Astrocyte (in vitro differentiated cells and primary cell): ENCODE results near the gene PAX5. TPM values are rescaled to one million over a fixed set of nuclear protein-coding genes. Genes with fewer than 3 reads are reported as not detected.

Source experiments
- DNase-seq: peaks from one replicate; pipeline ENCODE4 v3.0.0-alpha.2; 2010; ENCODE audit warnings: low read depth
- FAIRE-seq: peaks from 2 replicates; lab custom pipeline; 2011; peaks lifted over from hg19 to GRCh38; lab: Jason Lieb, UNC
- H2AFZ ChIP-seq: 2 replicates; pipeline ENCODE4 v1.6.0; 2012; ENCODE audit warnings: low read depth, low read length, inconsistent platforms
- H3K27ac ChIP-seq: 2 replicates; pipeline ENCODE4 v1.5.1; 2011; ENCODE audit warnings: low read depth, low read length, inconsistent platforms
- H3K27me3 ChIP-seq: 2 replicates; pipeline ENCODE4 v1.6.0; 2011; ENCODE audit warnings: low read length, inconsistent platforms; ENCODE audit not compliant: insufficient read depth
- H3K36me3 ChIP-seq: 2 replicates; pipeline ENCODE4 v1.5.1; 2011; ENCODE audit warnings: low read length, inconsistent platforms; ENCODE audit not compliant: insufficient read depth
- H3K4me1 ChIP-seq: 2 replicates; pipeline ENCODE4 v1.5.1; 2011; ENCODE audit warnings: low read length, inconsistent platforms; ENCODE audit not compliant: insufficient read depth
- H3K4me2 ChIP-seq: 2 replicates; pipeline ENCODE4 v1.6.0; 2012; ENCODE audit warnings: low read length, inconsistent platforms
- H3K4me3 ChIP-seq: 2 replicates; pipeline ENCODE4 v1.5.1; 2011; ENCODE audit warnings: low read depth, mild to moderate bottlenecking, low read length, inconsistent platforms; ENCODE audit not compliant: insufficient read depth
- H3K79me2 ChIP-seq: 2 replicates; pipeline ENCODE4 v1.6.0; 2012; ENCODE audit warnings: mild to moderate bottlenecking, low read length, inconsistent platforms; ENCODE audit not compliant: insufficient read depth
- H3K9ac ChIP-seq: 2 replicates; pipeline ENCODE4 v1.6.0; 2012; ENCODE audit warnings: mild to moderate bottlenecking, low read length, inconsistent platforms
- H3K9me3 ChIP-seq: 2 replicates; pipeline ENCODE4 v1.5.1; 2012; ENCODE audit warnings: low read depth, mild to moderate bottlenecking, low read length, inconsistent platforms; ENCODE audit not compliant: insufficient read depth
- H4K20me1 ChIP-seq: 2 replicates; pipeline ENCODE4 v1.6.0; 2012; ENCODE audit warnings: low read length, inconsistent platforms; ENCODE audit not compliant: insufficient read depth
- H3K27ac Mint-ChIP-seq: one replicate; pipeline ENCODE4 v1.8.0; 2021; ENCODE audit warnings: mild to moderate bottlenecking, mixed read lengths; ENCODE audit not compliant: unreplicated experiment
- H3K27me3 Mint-ChIP-seq: one replicate; pipeline ENCODE4 v1.8.0; 2021; ENCODE audit warnings: low read depth, mixed read lengths; ENCODE audit not compliant: unreplicated experiment
- H3K36me3 Mint-ChIP-seq: one replicate; pipeline ENCODE4 v1.8.0; 2021; ENCODE audit warnings: low read depth, mixed read lengths; ENCODE audit not compliant: unreplicated experiment
- H3K4me1 Mint-ChIP-seq: one replicate; pipeline ENCODE4 v1.8.0; 2021; ENCODE audit warnings: low read depth, mixed read lengths; ENCODE audit not compliant: unreplicated experiment
- H3K4me3 Mint-ChIP-seq: one replicate; pipeline ENCODE4 v1.8.0; 2021; ENCODE audit warnings: mild to moderate bottlenecking, moderate library complexity, mixed read lengths; ENCODE audit not compliant: unreplicated experiment
- H3K9me3 Mint-ChIP-seq: one replicate; pipeline ENCODE4 v1.8.0; 2021; ENCODE audit warnings: mild to moderate bottlenecking, mixed read lengths; ENCODE audit not compliant: unreplicated experiment
- EZH2 ChIP-seq: IDR thresholded peaks from 2 replicates; pipeline ENCODE4 v1.6.1; 2012; ENCODE audit warnings: mild to moderate bottlenecking, low read length, inconsistent platforms; ENCODE audit not compliant: insufficient read depth
- total RNA-seq: library from RNA; stranded (reverse); gene quantifications from 2 replicates; pipeline ENCODE4 v1.2.1, GENCODE V29; 2021
- TF ChIP-seq, protein P1 (sequence below): IDR thresholded peaks from 2 replicates; pipeline ENCODE4 v1.5.1; 2011; ENCODE audit warnings: low read depth, mild to moderate bottlenecking, inconsistent platforms, low read length, moderate library complexity; ENCODE audit not compliant: insufficient read depth

The PAX5 gene
- total RNA-seq, 1 donor from 2014 or later, result not detected

DNA sequence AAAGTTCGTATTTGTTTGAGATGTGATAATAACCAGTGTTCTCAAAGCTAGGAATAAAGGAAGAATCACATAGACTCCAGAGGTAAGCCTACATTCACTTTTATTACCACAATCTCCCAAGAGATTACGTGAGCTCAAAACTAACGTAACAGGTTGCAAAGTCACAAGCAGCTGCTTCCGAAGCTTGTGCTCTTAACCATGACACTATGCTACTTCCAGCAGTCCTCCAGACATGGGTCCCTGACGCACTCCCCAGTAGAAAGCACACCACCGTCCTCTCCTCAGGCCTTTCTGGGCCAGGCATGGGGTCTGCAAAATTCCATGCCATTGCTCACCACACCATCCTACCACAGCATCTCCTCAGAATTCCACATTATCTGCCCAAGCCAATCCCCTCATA is 84.6 kb downstream of the PAX5 start:
- Histone ChIP-seq H3K27ac (no peak overlapping the region), H3K4me2 (no peak overlapping the region), H3K79me2 (no peaks in the 10 kb centered on the region), H4K20me1 (no peaks in the 10 kb centered on the region), H3K9me3 (no peaks in the 10 kb centered on the region), H3K36me3 (no peaks in the 10 kb centered on the region), H3K4me1 (no peaks in the 10 kb centered on the region), H3K27me3 (peaks cover 30% of the 10 kb centered on the region), H3K9ac (no peak overlapping the region), H2AFZ (no peak overlapping the region), H3K4me3 (no peak overlapping the region)
- FAIRE-seq (no peak), DNase-seq (no peak)
- no peak overlapping the region for H3K27ac Mint-ChIP-seq
- no peak for TF ChIP-seq EZH2
- TF ChIP-seq, protein P1, sequence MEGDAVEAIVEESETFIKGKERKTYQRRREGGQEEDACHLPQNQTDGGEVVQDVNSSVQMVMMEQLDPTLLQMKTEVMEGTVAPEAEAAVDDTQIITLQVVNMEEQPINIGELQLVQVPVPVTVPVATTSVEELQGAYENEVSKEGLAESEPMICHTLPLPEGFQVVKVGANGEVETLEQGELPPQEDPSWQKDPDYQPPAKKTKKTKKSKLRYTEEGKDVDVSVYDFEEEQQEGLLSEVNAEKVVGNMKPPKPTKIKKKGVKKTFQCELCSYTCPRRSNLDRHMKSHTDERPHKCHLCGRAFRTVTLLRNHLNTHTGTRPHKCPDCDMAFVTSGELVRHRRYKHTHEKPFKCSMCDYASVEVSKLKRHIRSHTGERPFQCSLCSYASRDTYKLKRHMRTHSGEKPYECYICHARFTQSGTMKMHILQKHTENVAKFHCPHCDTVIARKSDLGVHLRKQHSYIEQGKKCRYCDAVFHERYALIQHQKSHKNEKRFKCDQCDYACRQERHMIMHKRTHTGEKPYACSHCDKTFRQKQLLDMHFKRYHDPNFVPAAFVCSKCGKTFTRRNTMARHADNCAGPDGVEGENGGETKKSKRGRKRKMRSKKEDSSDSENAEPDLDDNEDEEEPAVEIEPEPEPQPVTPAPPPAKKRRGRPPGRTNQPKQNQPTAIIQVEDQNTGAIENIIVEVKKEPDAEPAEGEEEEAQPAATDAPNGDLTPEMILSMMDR, result no peak
- H3K9me3 Mint-ChIP-seq, result peaks cover 2% of the 10 kb centered on the region
- H3K4me3 Mint-ChIP-seq, result no peak overlapping the region
- peaks cover 8% of the 10 kb centered on the region for H3K4me1 Mint-ChIP-seq
- H3K27me3 Mint-ChIP-seq, result peaks cover 35% of the 10 kb centered on the region
- no peaks in the 10 kb centered on the region for H3K36me3 Mint-ChIP-seq

DNA sequence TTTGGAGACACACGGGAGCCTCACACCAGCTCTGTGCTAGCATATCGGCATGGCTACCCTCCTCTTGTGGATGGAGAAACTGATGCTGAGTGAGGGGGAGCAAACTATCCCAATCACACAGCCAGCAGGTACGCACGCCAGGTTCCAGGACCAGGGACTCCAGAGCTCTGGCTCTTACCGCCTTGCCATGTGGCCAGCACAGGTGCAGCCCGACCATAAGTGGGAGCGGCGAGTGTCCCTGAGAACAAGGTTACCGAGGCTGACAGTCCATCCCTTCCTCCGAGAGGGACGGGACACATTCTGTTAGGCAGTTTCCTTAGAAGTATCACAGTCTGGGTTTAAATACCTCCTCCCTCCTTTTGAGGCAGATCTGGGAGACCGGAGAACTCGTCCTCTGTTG is 86.0 kb downstream of the PAX5 start:
- H3K36me3 ChIP-seq, result no peaks in the 10 kb centered on the region
- Mint-ChIP-seq H3K9me3 (peaks cover 2% of the 10 kb centered on the region), H3K4me3 (no peak overlapping the region), H3K27me3 (peaks cover 35% of the 10 kb centered on the region), H3K4me1 (peaks cover 8% of the 10 kb centered on the region), H3K27ac (no peak overlapping the region), H3K36me3 (no peaks in the 10 kb centered on the region)
- H3K9ac ChIP-seq, result no peak overlapping the region
- no peaks in the 10 kb centered on the region for H3K79me2 ChIP-seq
- no peak overlapping the region for H2AFZ ChIP-seq
- TF ChIP-seq, protein P1, result no peak
- TF ChIP-seq EZH2, result no peak
- H3K27ac ChIP-seq, result no peak overlapping the region
- H3K4me2 ChIP-seq, result no peak overlapping the region
- no peaks in the 10 kb centered on the region for H3K4me1 ChIP-seq
- FAIRE-seq, result no peak
- peaks cover 28% of the 10 kb centered on the region for H3K27me3 ChIP-seq
- DNase-seq, result no peak
- H4K20me1 ChIP-seq, result no peaks in the 10 kb centered on the region
- no peaks in the 10 kb centered on the region for H3K9me3 ChIP-seq
- H3K4me3 ChIP-seq, result no peak overlapping the region

GRCh38 chr9:36946653-36947052 is 87.4 kb downstream of the PAX5 start:
- Mint-ChIP-seq H3K9me3 (peaks cover 2% of the 10 kb centered on the region), H3K36me3 (no peaks in the 10 kb centered on the region), H3K4me1 (peaks cover 8% of the 10 kb centered on the region), H3K4me3 (no peak overlapping the region), H3K27ac (no peak overlapping the region), H3K27me3 (peaks cover 42% of the 10 kb centered on the region)
- Histone ChIP-seq H4K20me1 (no peaks in the 10 kb centered on the region), H3K9ac (no peak overlapping the region), H3K4me3 (no peak overlapping the region), H3K27ac (no peak overlapping the region), H3K36me3 (no peaks in the 10 kb centered on the region), H3K79me2 (no peaks in the 10 kb centered on the region), H2AFZ (no peak overlapping the region), H3K4me1 (no peaks in the 10 kb centered on the region), H3K27me3 (peaks cover 26% of the 10 kb centered on the region), H3K4me2 (no peak overlapping the region), H3K9me3 (no peaks in the 10 kb centered on the region)
- TF ChIP-seq, protein P1, result no peak
- TF ChIP-seq EZH2, result no peak
- no peak for FAIRE-seq
- peak; percentile 36 for DNase-seq
